ENCODE measurements around the gene ZNF296. TPM values are rescaled to one million over a fixed set of nuclear protein-coding genes. Genes with fewer than 3 reads are reported as not detected.

Gene ZNF296
- total and polyA plus RNA-seq, 2 of the 13 experiments (the other 11 are each of a cell fraction or from before 2014, with no cell fraction given): 0.26 to 0.62 TPM

DNA sequence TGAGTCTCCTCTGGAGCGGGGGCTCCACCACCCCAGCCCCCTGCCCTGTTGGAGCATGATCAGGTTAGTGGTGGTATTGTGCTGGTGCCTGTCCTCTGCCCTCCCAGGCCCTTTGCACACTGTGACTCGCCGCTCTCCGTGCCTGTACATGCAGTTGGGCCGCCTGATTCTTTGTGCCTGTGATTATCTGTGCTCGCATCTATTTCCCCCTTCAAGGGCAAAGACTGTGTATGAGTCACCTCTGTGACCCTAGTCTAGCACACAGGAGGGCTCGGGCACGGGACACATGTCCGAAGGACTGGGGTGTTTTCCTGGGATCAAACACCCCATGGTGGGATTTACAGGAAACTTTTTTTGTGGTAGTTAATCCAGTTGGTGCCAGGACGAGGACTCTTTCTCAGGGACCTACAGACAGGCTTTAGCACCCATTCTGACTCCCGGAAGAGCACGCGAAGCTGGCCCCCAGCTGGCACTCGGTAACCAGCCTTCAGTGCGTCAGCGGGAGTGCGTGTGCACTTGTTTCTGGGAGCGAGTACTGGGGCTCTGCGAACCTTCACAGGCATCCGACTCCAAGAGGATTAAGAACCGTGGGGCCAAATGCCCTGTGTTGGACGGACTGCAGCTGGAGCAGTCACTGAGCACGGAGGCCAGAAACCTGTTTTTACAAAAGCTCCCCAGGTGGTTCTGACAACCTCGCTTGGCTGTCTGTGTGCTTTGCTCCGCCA, 23.4 kb upstream of the ZNF296 start (continued):
- TF ChIP-seq JUND (CRISPR knock-in tag; IDR thresholded peaks at IDR 0.05) (peak; percentile 62; the same call in 1 of the 2 replicates), ZHX1 (CRISPR knock-in tag; IDR thresholded peaks at IDR 0.05; ENCODE audit: low read depth) (0 out of 2 replicates have a peak, but pooled peaks have one; percentile 35), PAWR (CRISPR knock-in tag; IDR thresholded peaks at IDR 0.05; ENCODE audit: borderline replicate concordance) (no peak), FOXO4 (CRISPR knock-in tag; conservative IDR thresholded peaks at IDR 0.05) (0 out of 2 replicates have a peak, but pooled peaks have one; percentile 29), ZSCAN5A (CRISPR knock-in tag; IDR thresholded peaks at IDR 0.05; ENCODE audit: borderline replicate concordance) (no peak), ZNF12 (CRISPR knock-in tag; IDR thresholded peaks at IDR 0.05) (peak; percentile 29; the same call in 1 of the 2 replicates), NRL (CRISPR knock-in tag; IDR thresholded peaks at IDR 0.05; ENCODE audit: borderline replicate concordance) (0 out of 2 replicates have a peak, but pooled peaks have one; percentile 24), CEBPG (CRISPR knock-in tag; IDR thresholded peaks at IDR 0.05) (0 out of 2 replicates have a peak, but pooled peaks have one; percentile 9), ZBTB33 (CRISPR knock-in tag; IDR thresholded peaks at IDR 0.05) (peak; percentile 90), POLR2G (IDR thresholded peaks at IDR 0.05; ENCODE audit: low read depth, low read length) (0 out of 2 replicates have a peak, but pooled peaks have one; percentile 29), ZBTB37 (CRISPR knock-in tag; IDR thresholded peaks at IDR 0.05) (no peak), HDAC2 (CRISPR knock-in tag; IDR thresholded peaks at IDR 0.05) (0 out of 2 replicates have a peak, but pooled peaks have one; percentile 23), SOX5 (CRISPR knock-in tag; IDR thresholded peaks at IDR 0.05; ENCODE audit: borderline replicate concordance) (peak; percentile 10; the same call in 1 of the 2 replicates), ZNF891 (CRISPR knock-in tag; IDR thresholded peaks at IDR 0.05) (0 out of 2 replicates have a peak, but pooled peaks have one; percentile 20), FOXC1 (CRISPR knock-in tag; IDR thresholded peaks at IDR 0.05; ENCODE audit: borderline replicate concordance) (0 out of 2 replicates have a peak, but pooled peaks have one; percentile 34), NR2F1 (CRISPR knock-in tag; IDR thresholded peaks at IDR 0.05) (0 out of 4 replicates have a peak, but pooled peaks of 1 of the 2 experiments have one; percentile 39), ZNF7 (CRISPR knock-in tag; IDR thresholded peaks at IDR 0.05) (peak; percentile 71)
- TF ChIP-seq, protein P1, sequence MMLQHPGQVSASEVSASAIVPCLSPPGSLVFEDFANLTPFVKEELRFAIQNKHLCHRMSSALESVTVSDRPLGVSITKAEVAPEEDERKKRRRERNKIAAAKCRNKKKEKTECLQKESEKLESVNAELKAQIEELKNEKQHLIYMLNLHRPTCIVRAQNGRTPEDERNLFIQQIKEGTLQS (CRISPR knock-in tag; IDR thresholded peaks at IDR 0.05): 0 out of 2 replicates have a peak, but pooled peaks have one; percentile 72
